NT2/D1 (cell line): Measurements from ENCODE around the gene GPX4.

Source experiments
- SUZ12 ChIP-seq: IDR thresholded peaks from 2 replicates; pipeline ENCODE4 v1.6.1; 2011; ENCODE audit not compliant: insufficient read length, insufficient read depth; ENCODE audit errors: extremely low read depth
- ZNF274 ChIP-seq: IDR thresholded peaks from 2 replicates; pipeline ENCODE4 v1.6.1; 2011; ENCODE audit warnings: mild to moderate bottlenecking, low read depth, low read length

DNA sequence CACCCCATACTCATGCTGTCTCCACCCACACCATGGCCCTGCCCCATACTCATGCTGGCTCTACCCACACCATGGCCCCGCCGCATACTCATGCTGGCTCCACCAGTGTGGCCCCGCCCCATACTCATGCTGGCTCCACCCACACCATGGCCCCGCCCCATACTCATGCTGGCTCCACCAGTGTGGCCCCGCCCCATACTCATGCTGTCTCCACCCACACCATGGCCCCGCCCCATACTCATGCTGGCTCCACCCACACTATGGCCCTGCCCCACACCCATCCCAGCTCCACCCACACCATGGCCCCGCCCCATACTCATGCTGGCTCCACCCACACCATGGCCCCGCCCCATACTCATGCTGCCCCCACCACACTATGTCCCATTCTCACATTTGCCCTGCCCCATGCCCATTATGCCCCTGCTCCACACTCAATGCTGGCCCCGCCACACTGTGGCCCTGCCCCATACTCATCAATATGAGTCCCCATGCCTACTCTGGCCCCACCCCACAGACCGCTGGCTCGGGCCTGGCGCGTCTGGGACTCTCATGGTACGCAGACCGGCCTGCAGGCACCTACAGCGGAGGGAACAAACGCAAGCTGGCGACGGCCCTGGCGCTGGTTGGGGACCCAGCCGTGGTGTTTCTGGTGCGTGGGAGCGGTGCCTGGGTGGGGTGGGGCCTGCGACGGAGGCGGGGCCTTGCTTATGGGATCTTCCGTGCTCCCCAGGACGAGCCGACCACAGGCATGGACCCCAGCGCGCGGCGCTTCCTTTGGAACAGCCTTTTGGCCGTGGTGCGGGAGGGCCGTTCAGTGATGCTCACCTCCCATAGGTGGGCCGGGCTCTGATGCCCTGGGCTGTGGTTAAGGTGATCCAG is 40.5 kb upstream of the GPX4 start:
- no peak for TF ChIP-seq SUZ12
- no peak for TF ChIP-seq ZNF274
